HG02763 (cell line): ENCODE measurements around the gene KLHDC8A.
"Not testable (repeated sequence)": the region's sequence is repeated elsewhere in the genome, so short reads cannot be mapped to it uniquely, and the experiment has no call there.

Experiments
- ATAC-seq: cut with Tn5 transposase; IDR thresholded peaks from one replicate; pipeline ENCODE4 v1.9.1; 2021; ENCODE audit warnings: mild to moderate bottlenecking, moderate library complexity; ENCODE audit not compliant: unreplicated experiment

KLHDC8A gene, protein sequence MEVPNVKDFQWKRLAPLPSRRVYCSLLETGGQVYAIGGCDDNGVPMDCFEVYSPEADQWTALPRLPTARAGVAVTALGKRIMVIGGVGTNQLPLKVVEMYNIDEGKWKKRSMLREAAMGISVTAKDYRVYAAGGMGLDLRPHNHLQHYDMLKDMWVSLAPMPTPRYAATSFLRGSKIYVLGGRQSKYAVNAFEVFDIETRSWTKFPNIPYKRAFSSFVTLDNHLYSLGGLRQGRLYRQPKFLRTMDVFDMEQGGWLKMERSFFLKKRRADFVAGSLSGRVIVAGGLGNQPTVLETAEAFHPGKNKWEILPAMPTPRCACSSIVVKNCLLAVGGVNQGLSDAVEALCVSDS

DNA sequence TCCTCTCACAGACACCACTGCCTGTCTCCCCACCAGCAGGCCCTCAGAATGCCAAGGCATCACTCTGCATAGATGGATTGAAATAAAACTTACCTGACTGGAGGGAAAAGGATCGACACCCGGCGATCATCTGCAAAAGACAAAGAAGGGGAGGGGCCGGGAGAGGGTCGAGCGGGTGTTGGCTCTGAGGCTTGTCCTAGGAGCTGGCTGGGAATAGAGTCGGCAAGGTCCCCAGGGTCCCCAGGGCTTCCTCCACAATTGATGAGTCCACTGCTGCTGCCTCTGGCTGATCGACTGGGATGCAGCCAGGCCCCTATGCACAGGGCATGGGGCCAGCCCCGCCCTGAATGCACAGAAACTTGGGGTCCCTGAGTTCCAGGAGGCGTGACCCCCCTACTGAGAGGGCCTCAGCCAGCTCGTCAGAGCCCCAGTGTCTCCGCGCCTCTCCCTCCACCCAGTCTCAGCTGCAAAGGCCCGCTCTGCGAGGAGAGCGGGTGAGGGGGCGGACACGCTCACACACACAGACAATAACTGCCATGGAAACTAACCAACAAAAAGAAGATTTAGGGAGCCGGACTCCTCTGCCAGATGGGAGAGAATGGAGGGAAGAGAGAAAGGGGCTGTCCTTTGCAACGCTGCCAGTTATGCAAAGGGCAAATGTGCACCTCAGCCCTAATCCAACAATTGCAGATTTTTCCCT, at the start of gene KLHDC8A:
TSS of gene KLHDC8A (minus strand) at position 483 of the 700 bp plus-strand sequence. CDS start 13,318 bp downstream, outside the sequence.
- no peak for ATAC-seq

GRCh38 chr1:205406252-205406651, 49.5 kb upstream of the KLHDC8A start:
- not testable (repeated sequence) for ATAC-seq

- not testable (repeated sequence) for ATAC-seq
Observed at GRCh38 chr1:205404484-205404883, 47.8 kb upstream of the KLHDC8A start.

DNA sequence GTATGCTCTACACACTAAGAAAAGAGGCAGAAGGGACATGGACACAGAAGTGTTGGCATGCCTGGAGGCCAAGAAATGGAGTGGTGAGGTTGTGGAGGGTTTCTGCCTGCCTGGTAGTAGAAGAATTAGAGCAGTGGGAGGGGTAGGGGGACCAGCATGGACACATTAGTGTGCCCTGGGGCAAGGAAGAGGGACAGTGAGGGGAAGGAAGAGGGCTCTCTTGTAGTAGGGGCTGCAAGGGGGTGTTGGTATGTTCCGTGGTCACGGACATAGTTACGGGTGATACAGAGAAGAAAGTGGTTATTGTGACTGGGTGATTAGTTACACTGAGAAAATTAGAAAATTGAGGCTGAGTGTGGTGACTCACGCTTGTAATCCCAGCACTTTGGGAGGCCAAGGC, 41.9 kb upstream of the KLHDC8A start:
- ATAC-seq, result no peak

DNA sequence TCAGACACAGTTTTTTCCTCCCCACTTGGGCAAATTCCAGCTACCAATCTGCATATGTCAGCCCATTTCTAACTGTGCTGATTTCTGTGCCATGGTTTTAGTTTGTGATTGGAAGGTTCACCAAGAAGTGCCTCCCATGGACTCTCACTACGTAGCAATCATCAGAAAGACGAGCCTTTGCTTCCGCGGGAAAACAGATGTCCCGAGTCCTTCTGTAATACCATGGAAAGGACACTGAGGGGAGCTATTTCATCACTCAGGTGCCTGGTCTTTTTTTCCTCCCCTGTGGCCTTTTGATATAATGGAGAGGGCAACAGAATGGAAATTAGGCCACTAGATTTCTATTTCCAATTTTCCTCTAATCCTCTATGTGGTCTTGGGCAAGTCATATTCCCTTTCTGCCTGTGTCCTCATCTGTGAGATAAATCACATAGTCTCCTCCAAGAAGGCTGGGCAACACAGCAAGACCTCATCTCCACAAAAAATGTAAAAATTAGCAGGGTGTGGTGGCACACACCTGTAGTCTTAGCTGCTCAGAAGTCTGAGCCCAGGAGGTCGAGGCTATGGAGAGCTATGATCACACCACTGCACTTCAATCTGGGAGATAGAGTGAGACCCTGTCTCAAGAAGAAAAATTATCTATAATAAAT, 40.4 kb upstream of the KLHDC8A start:
- ATAC-seq, result no peak

- ATAC-seq, result no peak
Observed at GRCh38 chr1:205395616-205396015, 38.9 kb upstream of the KLHDC8A start.

- ATAC-seq, result no peak
Observed at GRCh38 chr1:205392650-205393049, 35.9 kb upstream of the KLHDC8A start.

GRCh38 chr1:205391386-205391785, 34.7 kb upstream of the KLHDC8A start:
- ATAC-seq, result no peak

DNA sequence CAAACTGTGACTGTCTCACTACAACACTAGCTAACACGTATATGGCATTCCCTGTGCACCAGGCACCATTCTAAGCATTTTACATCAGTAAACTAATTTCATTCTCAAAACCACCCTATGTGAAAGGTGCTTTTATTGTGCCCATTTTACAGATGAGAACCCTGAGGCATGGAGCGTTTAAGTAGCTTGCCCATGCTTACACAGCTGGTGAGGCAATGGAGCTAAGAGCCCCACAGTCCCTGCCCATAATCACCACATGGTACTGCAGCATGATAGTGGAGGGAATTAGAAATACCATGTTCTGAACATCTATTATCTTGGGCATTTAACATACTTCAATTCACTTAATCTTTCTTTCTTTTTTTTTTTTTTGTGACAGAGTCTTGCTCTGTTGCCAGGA, 31.1 kb upstream of the KLHDC8A start:
- ATAC-seq, result no peak

DNA sequence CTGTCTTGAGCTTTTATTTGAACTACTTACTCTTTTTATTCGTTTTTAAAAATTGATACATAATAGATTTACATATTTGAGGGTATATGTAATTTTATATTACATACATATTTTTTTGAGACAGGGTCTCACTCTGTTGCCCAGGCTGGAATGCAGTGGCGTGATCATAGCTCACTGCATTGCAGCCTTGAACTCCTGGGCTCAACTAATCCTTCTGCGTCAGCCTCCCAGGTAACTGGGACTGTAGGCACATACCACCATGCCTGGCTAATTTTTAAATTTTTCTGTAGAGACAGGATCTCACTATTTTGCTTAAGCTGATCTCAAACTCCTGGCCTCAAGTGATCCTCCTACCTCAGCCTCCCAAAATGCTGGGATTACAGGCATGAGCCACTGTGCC, 26.3 kb upstream of the KLHDC8A start:
- ATAC-seq, result not testable (repeated sequence)

DNA sequence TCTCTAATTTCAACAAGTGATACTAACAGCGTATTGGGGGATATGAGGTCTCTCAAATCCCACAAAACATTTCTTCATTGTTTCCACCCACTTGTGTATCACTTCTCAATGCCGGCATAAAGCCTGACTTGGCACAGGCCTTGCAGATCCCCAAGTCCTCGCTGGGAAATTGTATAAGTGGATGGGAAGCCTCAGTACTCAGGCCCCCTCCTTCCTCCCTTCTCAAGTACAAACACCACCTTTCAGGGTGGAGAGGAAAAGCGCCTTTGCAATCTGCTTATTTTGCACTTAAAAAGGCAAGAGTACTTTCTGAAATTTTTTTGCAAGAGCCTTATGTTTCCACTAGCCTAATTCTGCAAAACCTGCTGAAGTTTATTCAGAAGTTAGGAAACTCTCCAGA, 25.8 kb upstream of the KLHDC8A start:
- ATAC-seq, result no peak

GRCh38 chr1:205381305-205381704, 24.6 kb upstream of the KLHDC8A start:
- no peak for ATAC-seq

DNA sequence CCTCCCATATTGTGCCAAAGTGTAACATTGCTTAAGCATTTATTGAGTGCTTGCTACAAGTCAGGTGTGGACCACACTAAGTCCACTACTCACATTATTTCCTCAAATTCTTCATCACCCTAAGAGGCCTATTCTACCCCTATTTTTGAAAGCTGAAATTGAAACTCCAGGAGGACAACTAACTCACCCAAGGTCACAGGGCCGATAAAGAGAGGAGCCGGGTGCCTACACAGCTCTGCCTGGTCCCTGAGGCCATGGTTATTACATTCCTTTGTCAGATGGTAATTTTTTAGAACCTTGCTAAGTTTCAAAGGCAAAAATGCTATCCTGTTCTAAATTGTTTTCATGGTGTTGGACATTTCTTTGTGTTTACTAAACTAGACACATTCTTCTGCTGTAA, 24.2 kb upstream of the KLHDC8A start:
- no peak for ATAC-seq

GRCh38 chr1:205379056-205379455, 22.3 kb upstream of the KLHDC8A start:
- no peak for ATAC-seq

- ATAC-seq, result no peak
Observed at GRCh38 chr1:205377355-205377754, 20.6 kb upstream of the KLHDC8A start.

GRCh38 chr1:205376739-205377138, 20.0 kb upstream of the KLHDC8A start:
- no peak for ATAC-seq

DNA sequence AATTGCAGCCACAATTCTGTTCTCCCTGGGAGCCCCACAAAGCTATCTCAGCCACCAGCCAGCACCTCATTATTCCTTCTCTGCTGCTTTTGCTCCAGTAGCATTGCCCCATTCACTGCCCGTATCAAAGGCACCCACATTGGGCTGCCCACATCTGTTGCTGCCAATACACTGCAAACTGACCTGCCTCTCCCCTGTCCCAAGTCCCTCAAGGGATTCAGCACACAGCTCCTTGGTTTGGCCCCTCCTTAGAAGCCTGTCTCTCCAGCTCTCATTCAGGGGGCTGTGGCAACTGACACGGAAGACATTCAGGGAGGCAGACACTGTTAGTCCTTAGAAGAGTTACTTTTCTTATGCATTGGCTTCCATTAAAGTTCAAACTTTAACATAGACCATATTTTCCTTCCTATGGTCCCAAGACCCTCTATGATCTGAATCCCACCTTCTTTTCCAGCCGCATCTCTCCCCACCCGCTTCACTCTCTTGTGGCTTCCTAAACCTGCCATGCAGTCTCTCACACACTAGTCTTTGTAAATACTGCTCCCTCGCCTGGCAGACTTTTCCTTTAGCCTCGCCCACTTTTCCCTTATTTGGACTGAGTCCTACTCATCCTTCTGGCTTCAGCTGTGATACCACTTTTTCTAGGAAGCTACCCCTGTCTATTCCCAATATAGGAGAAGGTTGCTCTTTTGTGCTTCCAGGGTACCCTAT, 19.3 kb upstream of the KLHDC8A start:
- ATAC-seq, result no peak

DNA sequence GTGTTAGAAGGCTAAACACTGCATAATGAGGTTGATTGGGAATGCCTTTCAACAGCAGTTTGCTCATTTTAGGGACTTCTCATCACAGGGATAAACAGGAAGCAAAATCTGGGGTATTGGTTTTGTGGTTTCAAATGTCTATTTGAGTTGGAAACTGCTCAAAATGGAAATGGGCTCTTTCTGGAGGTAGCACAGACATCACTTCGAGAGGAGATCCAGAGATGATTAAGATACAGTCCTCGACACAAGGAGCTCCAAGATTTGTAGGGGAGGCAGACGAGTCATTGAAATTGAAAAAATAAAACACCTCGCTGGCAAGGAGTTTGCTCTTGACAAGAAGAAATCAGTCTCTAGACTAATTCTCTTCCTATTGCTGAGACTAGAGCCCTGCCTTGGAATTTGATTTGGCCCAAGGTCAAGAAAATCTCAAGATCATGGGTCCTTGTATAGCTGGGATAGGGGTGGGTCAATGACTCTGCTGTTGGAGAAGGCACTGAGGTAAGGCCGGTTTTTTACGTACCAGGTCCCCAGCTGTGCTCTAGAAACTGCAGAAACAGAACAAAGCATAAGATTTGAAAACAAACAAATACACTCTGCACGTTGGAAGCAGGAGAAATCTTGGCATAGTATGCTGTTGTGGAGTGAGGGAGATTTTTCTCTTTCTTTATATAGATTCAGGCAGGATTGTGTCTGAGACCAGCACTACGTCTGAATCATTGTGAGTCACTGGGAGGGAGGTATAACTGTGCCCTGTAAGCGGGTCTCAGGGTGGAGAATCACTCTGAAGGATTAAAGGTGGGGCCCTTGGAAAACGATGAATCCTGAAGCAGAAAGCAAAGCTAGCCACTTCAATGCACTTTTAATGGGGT, 17.7 kb upstream of the KLHDC8A start:
- ATAC-seq, result no peak

GRCh38 chr1:205373798-205374175, 17.1 kb upstream of the KLHDC8A start:
- no peak for ATAC-seq
